Fibroblast of skin of right biceps (primary cell): ENCODE measurements around the gene GSX2.
"Not testable (repeated sequence)": the region's sequence is repeated elsewhere in the genome, so short reads cannot be mapped to it uniquely, and the experiment has no call there.

Source experiments
- DNase-seq: peaks from one replicate; pipeline ENCODE4 v3.0.0-alpha.2; 2013

The GSX2 gene

GRCh38 chr4:54107951-54108748 is 8.2 kb downstream of the GSX2 start:
- DNase-seq = no peak

GRCh38 chr4:54109241-54110018 is 9.5 kb downstream of the GSX2 start:
- no peak for DNase-seq

GRCh38 chr4:54110019-54110416 is 10.1 kb downstream of the GSX2 start:
- DNase-seq = no peak

GRCh38 chr4:54113206-54113605 is 13.2 kb downstream of the GSX2 start:
- not testable (repeated sequence) for DNase-seq

- DNase-seq = not testable (repeated sequence)
Observed at GRCh38 chr4:54116246-54116645, 16.3 kb downstream of the GSX2 start.

- DNase-seq = peak; percentile 17
Observed at GRCh38 chr4:54118850-54119589, 19.1 kb downstream of the GSX2 start.

GRCh38 chr4:54120518-54120917 is 20.6 kb downstream of the GSX2 start:
- DNase-seq = no peak

- no peak for DNase-seq
Observed at GRCh38 chr4:54127660-54128059, 27.7 kb downstream of the GSX2 start.

GRCh38 chr4:54128694-54129093 is 28.7 kb downstream of the GSX2 start:
- not testable (repeated sequence) for DNase-seq

GRCh38 chr4:54139332-54139731 is 39.4 kb downstream of the GSX2 start:
- DNase-seq = no peak

GRCh38 chr4:54140287-54140686 is 40.3 kb downstream of the GSX2 start:
- no peak for DNase-seq

- no peak for DNase-seq
Observed at GRCh38 chr4:54144199-54144598, 44.2 kb downstream of the GSX2 start.

GRCh38 chr4:54144661-54145171 is 44.8 kb downstream of the GSX2 start:
- no peak for DNase-seq

- no peak for DNase-seq
Observed at GRCh38 chr4:54146139-54146538, 46.2 kb downstream of the GSX2 start.

GRCh38 chr4:54149323-54149722 is 49.4 kb downstream of the GSX2 start:
- DNase-seq = no peak
